Heart left ventricle (tissue), 13 donors: ENCODE results near the gene FNIP1.

ENCODE experiments used
- CTCF ChIP-seq, 12 donors: fragments of 200-600 bp; sonication (generic) in 4 of 12; IDR thresholded peaks; one replicate each; pipeline versions ENCODE4 v1.5.0 to v1.8.0; 2018 to 2022; ENCODE audit warnings: antibody characterized with exemption in 12 of 12, mild to moderate bottlenecking in 5 of 12
- POLR2A ChIP-seq, 2 donors: fragments of 450-650 bp; IDR thresholded peaks; one replicate each; pipeline ENCODE4 v1.6.1; 2017; ENCODE audit warnings: antibody characterized with exemption in 2 of 2, mild to moderate bottlenecking in 2 of 2, moderate library complexity in 2 of 2
- donor health status: ischemic (EF 13 %, LVEDD 7.1; RV severe dilation, severe dysfunction).
- donor health status: DM: no; HTN: yes; CAD: no.
- donor health status: DM: no; HTN: no; CAD: no.
- donor health status: ischemic (EF 25% LVEDD 6.9; RV normal size, moderate dysfunction).
- donor health status: ischemic (EF 25% LVEDD 5.7; RV mildly dilated, moderate dysfunction).
- donor health status: ischemic (EF 35%, LVEDD 5.7; RV mildly dilated, moderate dysfunction).
- donor health status: nonischemic (EF 11% LVEDD 7.7; RV severe dilation, severe dysfunction).
- donor health status: DM: yes; HTN: yes; CAD: no.
- donor health status: PGD.
- donor health status: ischemic (EF 29% LVEDD 5.4; RV normal size, mild dysfunction).
- donor health status: nonischemic (EF 23%, LVEDD 6.1; RV moderate dilation, normal function).

GRCh38 chr5:131672776-131673175 lies 124.0 kb downstream of the FNIP1 start:
- TF ChIP-seq CTCF (IDR thresholded peaks at IDR 0.05) (no peak), POLR2A (IDR thresholded peaks at IDR 0.05) (no peak)
